HFFc6 (cell line): ENCODE results near the gene EIF3M. TPM values are rescaled to one million over a fixed set of nuclear protein-coding genes. Genes with fewer than 3 reads are reported as not detected.

Experiments
- DNase-seq: peaks from one replicate; pipeline ENCODE4 v3.0.0-alpha.2; 2018
- H3K27ac Mint-ChIP-seq: 2 replicates; pipeline ENCODE4 v1.8.0; 2020; ENCODE audit warnings: mild to moderate bottlenecking, mixed read lengths
- H3K27me3 Mint-ChIP-seq: 2 replicates; pipeline ENCODE4 v1.8.0; 2021; ENCODE audit warnings: mild to moderate bottlenecking, moderate library complexity, mixed read lengths; ENCODE audit not compliant: insufficient read depth
- H3K36me3 Mint-ChIP-seq: 2 replicates; pipeline ENCODE4 v1.8.0; 2021; ENCODE audit warnings: low read depth, mixed read lengths
- H3K4me1 Mint-ChIP-seq: 2 replicates; pipeline ENCODE4 v1.8.0; 2020; ENCODE audit warnings: low read depth, mixed read lengths
- H3K4me3 Mint-ChIP-seq: 2 replicates; pipeline ENCODE4 v1.8.0; 2020; ENCODE audit warnings: mild to moderate bottlenecking, moderate library complexity, mixed read lengths
- H3K9me3 Mint-ChIP-seq: 2 replicates; pipeline ENCODE4 v1.8.0; 2020; ENCODE audit warnings: mild to moderate bottlenecking, mixed read lengths
- CTCF ChIP-seq: fragments of 200-600 bp; sonication (generic); IDR thresholded peaks from 2 replicates; pipeline ENCODE4 v1.5.0; 2021; ENCODE audit warnings: antibody characterized with exemption, mild to moderate bottlenecking
- total RNA-seq, 6 experiments: library from RNA; stranded (reverse); fragmentation: NEBNext Ultra II Directional; extraction: Animal tissue kit (Norgen Biotek cat#: 25700); gene quantifications; 2 replicates in 1 of 6; 3 replicates in 5 of 6; pipeline ENCODE4 v1.2.3, GENCODE V29; 2021

EIF3M gene
- total RNA-seq, 6 experiments from 2014 or later: 250 to 290 (median 271) TPM

GRCh38 chr11:32610797-32611352 is 27.2 kb downstream of the EIF3M start:
- Mint-ChIP-seq H3K27me3 (peaks cover 3% of the 10 kb centered on the region; the same call in 1 of the 2 replicates), H3K4me3 (no peak overlapping the region), H3K36me3 (peaks cover 32% of the 10 kb centered on the region), H3K9me3 (no peaks in the 10 kb centered on the region), H3K27ac (no peak overlapping the region), H3K4me1 (no peaks in the 10 kb centered on the region)
- no peak for TF ChIP-seq CTCF
- DNase-seq: no peak

- Mint-ChIP-seq H3K27ac (no peak overlapping the region), H3K27me3 (no peaks in the 10 kb centered on the region), H3K4me3 (no peak overlapping the region), H3K4me1 (no peaks in the 10 kb centered on the region), H3K9me3 (no peaks in the 10 kb centered on the region), H3K36me3 (peaks cover 13% of the 10 kb centered on the region)
- DNase-seq: no peak
- no peak for TF ChIP-seq CTCF
Observed at GRCh38 chr11:32613500-32614151, 30.0 kb downstream of the EIF3M start.

GRCh38 chr11:32615422-32615821 is 31.8 kb downstream of the EIF3M start:
- no peak for DNase-seq
- Mint-ChIP-seq H3K4me1 (no peaks in the 10 kb centered on the region), H3K4me3 (no peak overlapping the region), H3K36me3 (no peaks in the 10 kb centered on the region), H3K27me3 (no peaks in the 10 kb centered on the region), H3K27ac (no peak overlapping the region), H3K9me3 (no peaks in the 10 kb centered on the region)
- peak; percentile 32; the same call in 1 of the 2 replicates for TF ChIP-seq CTCF

- Mint-ChIP-seq H3K4me3 (no peak overlapping the region), H3K27ac (no peak overlapping the region)
- TF ChIP-seq CTCF: no peak
Observed at GRCh38 chr11:32616903-32617302, 33.3 kb downstream of the EIF3M start.

GRCh38 chr11:32630844-32631243 is 47.2 kb downstream of the EIF3M start:
- Mint-ChIP-seq H3K36me3 (no peaks in the 10 kb centered on the region), H3K4me1 (no peaks in the 10 kb centered on the region), H3K9me3 (no peaks in the 10 kb centered on the region), H3K27ac (no peak overlapping the region), H3K4me3 (no peak overlapping the region), H3K27me3 (peaks cover 3% of the 10 kb centered on the region)
- no peak for DNase-seq
- TF ChIP-seq CTCF: no peak

More at GRCh38 chr11:32616903-32617302, 33.3 kb downstream of the EIF3M start:
- no peaks in the 10 kb centered on the region for H3K36me3 Mint-ChIP-seq
- H3K4me1 Mint-ChIP-seq: no peaks in the 10 kb centered on the region
- H3K27me3 Mint-ChIP-seq: peaks cover 3% of the 10 kb centered on the region
- no peak for DNase-seq
- no peaks in the 10 kb centered on the region for H3K9me3 Mint-ChIP-seq
